Kidney (tissue), 14 donors: ENCODE data around the gene POU2F3. TPM values are rescaled to one million over a fixed set of nuclear protein-coding genes. Genes with fewer than 3 reads are reported as not detected.
"Not testable (repeated sequence)": the region's sequence is repeated elsewhere in the genome, so short reads cannot be mapped to it uniquely, and the experiment has no call there.

Experiments
- DNase-seq, 5 donors: peaks; one replicate each; pipeline ENCODE4 v3.0.0-alpha.2; 2013 to 2020
- FAIRE-seq: peaks from 2 replicates; lab custom pipeline; 2012; peaks lifted over from hg19 to GRCh38; lab: Jason Lieb, UNC
- H3K27ac ChIP-seq, 2 donors: one replicate each; pipeline ENCODE4 v1.7.0; 2013; ENCODE audit warnings: low read depth in 2 of 2, low read length in 2 of 2, inconsistent platforms in 1 of 2
- H3K27me3 ChIP-seq: one replicate; pipeline ENCODE4 v1.7.1; 2013; ENCODE audit warnings: low read length, inconsistent platforms; ENCODE audit not compliant: control insufficient read depth, insufficient read depth
- H3K36me3 ChIP-seq, 3 donors: one replicate each; pipeline versions ENCODE4 v1.7.0 to v1.7.1; 2013; ENCODE audit warnings: low read length in 3 of 3, control low read depth in 1 of 3, inconsistent platforms in 1 of 3; ENCODE audit not compliant: insufficient read depth in 3 of 3, control insufficient read depth in 2 of 3
- H3K4me1 ChIP-seq, 3 donors: one replicate each; pipeline versions ENCODE4 v1.7.0 to v1.7.1; 2013; ENCODE audit warnings: low read length in 3 of 3, inconsistent platforms in 1 of 3, low read depth in 1 of 3; ENCODE audit not compliant: control insufficient read depth in 2 of 3, insufficient read depth in 2 of 3
- H3K4me3 ChIP-seq, 3 donors: one replicate each; pipeline versions ENCODE4 v1.7.0 to v1.8.1; 2013; ENCODE audit warnings: low read length in 3 of 3, control low read depth in 1 of 3, inconsistent platforms in 1 of 3
- H3K9ac ChIP-seq, 3 donors: one replicate each; pipeline versions ENCODE4 v1.7.0 to v1.7.1; 2013; ENCODE audit warnings: low read length in 3 of 3, control low read depth in 1 of 3, inconsistent platforms in 1 of 3
- H3K9me3 ChIP-seq, 3 donors: one replicate each; pipeline versions ENCODE4 v1.7.0 to v1.7.1; 2013; ENCODE audit warnings: low read length in 3 of 3, control low read depth in 1 of 3, inconsistent platforms in 1 of 3; ENCODE audit not compliant: control insufficient read depth in 2 of 3, insufficient read depth in 1 of 3
- CTCF ChIP-seq: IDR thresholded peaks from 3 replicates; pipeline ENCODE4 v1.5.1; 2012; ENCODE audit warnings: mild to moderate bottlenecking, moderate library complexity, borderline replicate concordance; ENCODE audit not compliant: insufficient read depth; ENCODE audit errors: extremely low read depth
- intact Hi-C: fragments of 100-400 bp; cut with DNase I; formaldehyde crosslinking; loops from one replicate; pipeline ENCODE4 v1.11.1; 2022
- polyA plus RNA-seq: library from polyadenylated mRNA; stranded (reverse); fragments of 350-450 nt; fragmentation: Illumina TruSeq; extraction: RNeasy Lipid Tissue Mini Kit (QIAGEN cat#74804); gene quantifications from one replicate; pipeline ENCODE4 v1.2.3, GENCODE V29; 2014; ENCODE audit warnings: low read depth, low replicate concordance; ENCODE audit not compliant: insufficient read depth
- total RNA-seq: library from RNA; stranded (reverse); fragmentation: NEBNext Ultra II Directional; extraction: Animal tissue kit (Norgen Biotek cat#: 25700); gene quantifications from one replicate; pipeline ENCODE4 v1.2.1, GENCODE V29; 2021
- donor health status: control.
- donor health status: control.
- donor health status: control.
- donor health status: control.
- donor health status: control.
- donor health status: DM: yes; HTN: yes; CAD: no.
- donor health status: Normal renal cell carcinoma (clear cell type).

Gene POU2F3
- total and polyA plus RNA-seq, 2 donors from 2014 or later, result 0.85 to 1.2 TPM

DNA sequence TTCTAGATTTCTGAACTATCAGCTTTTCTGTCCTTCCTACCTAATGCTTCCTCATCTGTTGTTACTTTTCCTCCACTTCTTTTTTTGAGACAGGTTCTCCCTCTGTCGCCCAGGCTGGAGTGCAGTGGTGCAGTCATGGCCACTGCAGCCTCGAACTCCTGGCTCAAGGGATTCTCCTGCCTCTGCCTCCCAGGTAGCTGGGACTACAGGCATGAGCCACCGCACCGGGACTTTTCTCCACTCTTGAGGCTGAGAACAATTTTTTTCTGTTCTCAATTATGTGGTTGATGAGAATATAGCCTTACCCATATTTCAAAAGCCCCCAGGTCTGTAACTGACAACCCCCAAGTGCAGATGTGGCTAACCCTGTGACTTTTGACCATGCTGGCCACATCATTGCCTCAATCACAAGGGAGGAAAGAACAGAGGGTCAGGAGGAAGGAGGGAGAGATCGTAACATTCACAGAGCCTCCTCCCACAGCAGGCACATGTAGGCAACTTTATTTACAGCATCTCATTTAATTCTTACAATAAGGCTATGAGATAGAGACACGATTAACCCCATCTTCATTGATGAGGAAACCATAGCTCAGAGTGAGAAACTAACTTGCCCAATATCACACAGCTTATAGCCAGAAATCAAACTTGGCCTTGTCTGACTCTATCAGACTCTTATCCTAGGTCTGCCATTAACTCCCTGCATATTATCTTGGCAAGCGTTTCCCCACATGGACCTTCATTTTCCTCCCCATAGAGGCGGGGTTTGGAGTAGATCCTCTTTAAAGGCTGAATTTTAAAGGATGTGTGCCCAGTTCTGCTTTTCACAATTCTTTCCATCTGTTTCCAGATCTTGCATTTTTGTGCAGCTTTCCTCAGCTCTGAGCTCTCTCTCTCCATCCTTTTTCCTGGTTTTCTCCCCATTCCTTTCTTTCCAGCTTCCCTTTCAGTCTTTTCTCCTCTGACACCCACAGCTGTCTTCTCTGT, 9.6 kb downstream of the POU2F3 start:
- Histone ChIP-seq H3K4me1 (no peaks in the 10 kb centered on the region), H3K9ac (no peak overlapping the region), H3K27me3 (no peaks in the 10 kb centered on the region), H3K9me3 (no peaks in the 10 kb centered on the region), H3K4me3 (no peak overlapping the region), H3K36me3 (no peaks in the 10 kb centered on the region), H3K27ac (no peak overlapping the region)
- FAIRE-seq (no peak), DNase-seq (no peak)
- intact Hi-C loops, result no loop called here
- TF ChIP-seq CTCF, result no peak

GRCh38 chr11:120253377-120253776, 13.4 kb downstream of the POU2F3 start:
- H3K4me1 ChIP-seq, H3K36me3 ChIP-seq, H3K9me3 ChIP-seq, H3K4me3 ChIP-seq, H3K27ac ChIP-seq, H3K9ac ChIP-seq, intact Hi-C loops, FAIRE-seq, H3K27me3 ChIP-seq, DNase-seq: not testable (repeated sequence)

DNA sequence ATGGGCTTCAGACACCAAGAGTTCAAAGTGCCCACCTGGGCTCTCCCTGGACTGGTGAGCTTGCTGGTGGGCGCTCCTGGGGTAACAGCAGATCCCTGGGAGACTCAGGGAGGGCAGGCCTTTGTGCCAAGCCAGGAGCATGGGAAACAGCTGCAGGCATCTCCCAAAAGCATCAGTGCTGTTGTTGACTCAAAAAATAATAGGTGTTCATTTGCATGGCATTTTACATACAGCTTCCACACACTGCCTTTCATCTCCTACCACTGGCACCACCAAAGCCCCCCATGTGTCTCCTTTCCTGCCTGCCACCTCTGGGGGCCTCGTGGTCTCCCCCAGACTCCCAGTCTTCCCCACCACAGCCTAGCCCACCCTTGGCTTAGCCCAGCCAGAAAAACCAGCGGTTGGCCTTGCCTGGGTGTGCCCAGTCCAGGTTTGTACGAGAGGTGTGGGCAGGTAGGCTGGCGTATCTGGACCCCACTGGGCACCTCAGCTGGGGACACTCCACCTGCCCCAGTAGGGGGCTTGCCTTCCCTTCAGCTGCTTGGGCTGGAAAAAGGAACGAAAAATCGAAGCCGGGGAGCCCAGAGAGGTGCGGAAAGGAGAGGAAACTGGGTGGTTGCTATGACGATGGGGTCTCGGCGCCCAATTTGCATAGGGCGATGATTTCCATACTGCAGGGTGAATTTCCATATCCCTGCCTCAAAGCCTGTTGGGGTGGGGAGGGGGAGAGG, 15.0 kb downstream of the POU2F3 start:
- Histone ChIP-seq H3K27me3 (no peaks in the 10 kb centered on the region), H3K4me1 (peaks cover 0 to 4% (median 0%) of the 10 kb centered on the region in 3 donors), H3K9ac (no peak overlapping the region), H3K27ac (no peak overlapping the region), H3K36me3 (no peaks in the 10 kb centered on the region), H3K4me3 (no peak overlapping the region), H3K9me3 (no peaks in the 10 kb centered on the region)
- TF ChIP-seq CTCF, result no peak
- intact Hi-C loops, result no loop called here
- FAIRE-seq, result no peak
- peak in 3 of 5 donors; percentile 55 to 78 (median 66) for DNase-seq

GRCh38 chr11:120255519-120255866, 15.6 kb downstream of the POU2F3 start:
- no peak for TF ChIP-seq CTCF
- Histone ChIP-seq H3K4me3 (no peak overlapping the region), H3K27ac (no peak overlapping the region), H3K4me1 (peaks cover 0 to 4% (median 0%) of the 10 kb centered on the region in 3 donors), H3K36me3 (no peaks in the 10 kb centered on the region), H3K27me3 (no peaks in the 10 kb centered on the region), H3K9me3 (no peaks in the 10 kb centered on the region), H3K9ac (no peak overlapping the region)
- intact Hi-C loops, result no loop called here
- DNase-seq (no peak), FAIRE-seq (no peak)
